ENCODE data around the gene AKR1C2.
"Not testable (repeated sequence)": the region's sequence is repeated elsewhere in the genome, so short reads cannot be mapped to it uniquely, and the experiment has no call there.

Gene AKR1C2

DNA sequence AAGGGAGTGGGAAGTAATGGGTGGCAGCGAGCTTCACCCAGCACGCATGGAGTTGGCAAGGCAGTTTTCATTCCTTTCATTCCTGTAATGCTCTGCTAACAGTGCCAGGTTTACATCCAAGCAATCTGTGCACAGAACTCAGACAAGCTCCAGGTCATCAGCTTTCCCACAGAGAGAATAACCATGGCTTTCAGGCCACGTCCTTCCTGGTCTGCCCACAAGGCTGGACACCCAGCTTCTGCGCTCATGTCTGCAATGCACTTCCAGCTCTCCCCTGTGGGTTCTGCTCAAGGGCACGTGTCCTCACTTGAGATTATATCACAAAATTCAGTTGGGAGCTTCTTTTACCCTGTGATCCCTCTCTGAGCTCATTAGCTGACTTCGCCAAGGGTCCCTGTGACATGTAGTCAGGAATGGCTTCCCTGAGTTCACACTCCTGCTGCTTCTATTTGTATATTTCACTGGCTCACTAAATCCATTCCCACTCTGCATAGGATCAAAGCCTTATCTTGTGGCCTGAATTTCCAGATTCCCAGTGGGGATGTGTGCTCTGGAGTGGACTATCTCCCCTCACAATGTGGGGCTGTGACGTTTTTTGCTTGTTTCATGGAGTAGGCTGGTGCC, 18.6 kb downstream of the AKR1C2 start:
- DNase-seq: no peak

DNA sequence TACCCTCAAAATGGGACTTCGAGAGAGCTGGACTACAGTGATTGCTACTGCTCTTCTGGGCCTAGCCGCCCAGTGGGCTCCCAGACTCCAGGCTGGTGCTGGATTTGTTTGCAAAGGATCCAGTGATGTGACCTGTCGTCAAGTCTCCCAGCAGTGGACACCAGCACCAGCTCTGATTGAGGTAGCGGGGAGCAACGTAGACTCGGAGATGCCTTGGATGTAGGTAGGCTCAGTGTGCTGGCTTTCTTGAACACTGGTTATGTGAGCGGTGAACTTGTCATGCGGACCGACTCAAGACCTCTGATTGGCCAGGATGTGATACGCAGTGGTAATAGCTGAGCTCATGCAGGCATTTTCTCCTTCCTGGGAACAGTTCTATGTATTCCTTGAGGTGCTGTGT, 19.4 kb downstream of the AKR1C2 start:
- DNase-seq: no peak

- DNase-seq: no peak
Observed at GRCh38 chr10:4983615-4984216, 19.9 kb downstream of the AKR1C2 start.

DNA sequence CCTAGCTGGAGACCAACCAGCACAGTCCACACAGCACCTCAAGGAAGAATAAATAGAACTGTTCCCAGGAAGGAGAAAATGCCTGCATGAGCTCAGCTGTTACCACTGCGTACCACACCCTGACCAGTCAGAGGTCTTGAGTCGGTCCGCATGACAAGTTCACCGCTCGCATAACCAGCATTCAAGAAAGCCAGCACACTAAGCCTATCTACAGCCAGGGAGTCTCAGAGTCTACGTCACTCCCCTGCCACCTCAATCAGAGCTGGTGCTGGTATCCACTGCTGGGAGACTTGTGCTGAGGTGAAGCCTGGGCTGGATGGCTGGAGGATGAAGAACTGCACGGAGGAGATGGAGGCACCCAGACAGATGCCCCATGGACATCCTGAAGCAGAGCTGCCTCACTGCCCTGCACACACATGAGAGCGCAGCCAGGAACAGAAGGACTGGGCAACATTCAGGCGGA, 20.9 kb downstream of the AKR1C2 start:
- no peak for DNase-seq

DNA sequence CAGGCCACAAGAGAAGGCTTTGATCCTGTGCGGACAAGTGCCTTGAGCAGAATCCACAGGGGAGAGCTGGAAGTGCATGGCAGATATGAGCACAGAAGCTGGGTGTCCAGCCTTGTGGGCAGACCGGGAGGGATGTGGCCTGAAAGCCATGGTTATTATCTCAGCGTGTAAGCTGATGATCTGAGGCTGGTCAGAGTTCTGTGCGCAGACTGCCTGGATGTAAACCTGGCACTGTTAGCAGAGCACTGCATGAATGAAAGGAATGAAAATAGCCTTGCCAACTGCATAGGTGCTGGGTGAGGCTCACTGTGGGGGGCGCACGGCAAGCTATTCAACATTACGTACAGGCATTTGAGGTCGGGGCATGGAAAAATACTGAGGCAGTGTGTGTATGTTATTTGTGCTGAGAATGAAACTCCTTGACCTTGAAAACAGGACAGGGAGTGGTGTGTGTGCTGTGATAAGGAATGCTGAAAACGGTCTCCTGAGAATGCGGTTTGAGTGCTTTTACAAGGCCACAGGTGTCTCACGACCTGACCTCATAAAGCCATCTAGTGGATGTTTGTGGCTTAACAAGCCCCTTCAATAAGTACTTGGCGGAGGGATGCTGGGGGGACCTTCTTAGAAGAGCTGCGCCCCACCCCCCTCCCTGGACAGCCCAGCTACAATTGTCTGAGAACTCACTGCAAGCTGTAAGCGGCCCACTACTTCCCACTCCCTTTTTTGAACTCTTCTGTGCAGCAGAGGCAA, 21.8 kb downstream of the AKR1C2 start:
- no peak for DNase-seq

DNA sequence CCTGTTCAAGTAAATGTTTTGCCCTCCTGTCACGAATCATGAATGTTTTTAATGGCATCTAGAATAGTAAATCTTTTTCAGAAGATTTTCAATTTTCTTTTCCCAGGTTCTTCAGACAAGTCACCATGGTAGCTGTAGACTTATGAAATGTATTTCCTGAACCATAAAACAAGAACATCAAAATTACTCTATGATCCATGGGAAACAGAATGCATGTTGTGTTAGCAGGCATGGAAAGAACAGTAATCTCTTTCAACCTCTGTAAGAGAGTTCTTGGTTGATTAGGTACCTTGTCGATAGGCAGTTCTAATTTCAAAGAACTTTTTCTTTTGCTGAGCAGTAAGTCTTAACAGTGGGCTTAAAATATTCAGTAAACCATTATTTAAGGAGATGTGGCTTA, 22.9 kb downstream of the AKR1C2 start:
- no peak for DNase-seq

DNA sequence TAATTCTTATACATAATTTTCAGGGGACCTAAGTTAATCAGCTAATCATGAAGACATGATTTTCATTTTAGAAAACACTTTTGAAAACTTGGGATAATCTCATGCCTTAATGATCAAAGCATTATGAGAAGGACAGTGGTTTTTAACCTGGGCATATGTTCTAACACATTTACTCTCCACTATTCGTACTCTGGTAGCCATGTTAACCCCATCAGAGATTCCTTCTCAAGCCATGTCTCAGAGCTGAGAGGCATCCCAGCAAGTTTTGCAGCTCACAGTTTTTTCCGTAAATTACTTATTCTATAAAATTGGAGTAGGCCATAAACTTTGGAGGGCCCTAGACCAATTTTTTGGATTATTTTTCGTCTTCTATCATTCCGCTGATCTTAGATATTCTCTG, 24.8 kb downstream of the AKR1C2 start:
- DNase-seq: no peak

DNA sequence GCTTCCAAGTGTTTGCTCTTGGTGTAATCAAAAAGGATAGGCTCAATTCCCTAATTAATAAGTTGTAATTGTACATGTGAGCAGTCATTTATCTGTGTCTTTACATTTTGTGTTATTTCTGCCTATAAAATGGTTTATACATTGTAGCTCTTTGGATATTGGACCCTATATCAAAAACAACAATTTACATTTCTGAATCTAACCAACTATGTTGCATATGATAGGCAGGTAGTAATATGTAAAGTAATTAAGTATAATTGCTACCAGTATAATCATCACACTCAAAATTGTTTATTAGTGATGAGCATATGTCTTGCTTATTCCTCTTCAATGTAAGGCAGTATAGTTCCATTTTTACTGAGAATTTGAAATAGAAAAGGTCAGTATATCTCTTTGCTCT, 26.6 kb downstream of the AKR1C2 start:
- DNase-seq: no peak

DNA sequence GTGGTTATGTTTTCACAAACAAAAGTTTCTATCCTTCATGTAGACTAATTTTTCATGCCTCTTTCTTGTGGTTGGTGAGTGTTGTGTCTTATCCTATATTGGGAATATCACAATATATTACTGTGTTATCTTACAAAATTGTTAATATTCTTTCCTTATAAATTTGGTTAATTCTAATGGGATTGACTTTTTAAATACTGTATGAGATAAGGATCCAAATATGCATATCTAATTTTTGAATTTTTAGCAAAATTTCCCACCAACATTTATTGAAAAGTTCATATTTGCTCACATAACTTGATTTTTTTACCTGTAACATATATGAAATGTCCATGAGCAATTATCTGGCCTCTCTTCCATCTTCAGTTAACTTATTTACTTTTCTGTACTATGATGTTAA, 29.3 kb downstream of the AKR1C2 start:
- not testable (repeated sequence) for DNase-seq

DNA sequence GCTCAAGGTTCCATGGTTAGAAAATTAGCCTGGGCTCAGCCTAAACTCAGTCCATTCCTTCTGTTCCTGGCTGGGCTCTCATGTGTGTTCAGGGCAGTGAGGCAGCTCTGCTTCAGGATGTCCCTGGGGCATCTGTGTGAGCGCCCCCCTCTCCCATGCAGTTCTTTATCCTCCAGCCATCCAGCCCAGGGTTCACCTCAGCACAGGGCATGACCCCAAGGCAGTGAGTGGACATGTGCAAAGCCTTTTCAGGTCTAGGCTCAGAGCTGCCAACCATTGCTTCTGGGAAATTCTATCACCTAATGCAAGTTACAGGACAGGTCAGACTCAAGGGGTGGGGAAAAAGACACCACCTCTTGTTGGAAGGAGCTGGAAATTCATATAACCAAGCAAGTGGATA, 30.4 kb downstream of the AKR1C2 start:
- DNase-seq: not testable (repeated sequence)

GRCh38 chr10:4972369-4973142, 31.1 kb downstream of the AKR1C2 start:
- not testable (repeated sequence) for DNase-seq

GRCh38 chr10:4970362-4970761, 33.3 kb downstream of the AKR1C2 start:
- not testable (repeated sequence) for DNase-seq

DNA sequence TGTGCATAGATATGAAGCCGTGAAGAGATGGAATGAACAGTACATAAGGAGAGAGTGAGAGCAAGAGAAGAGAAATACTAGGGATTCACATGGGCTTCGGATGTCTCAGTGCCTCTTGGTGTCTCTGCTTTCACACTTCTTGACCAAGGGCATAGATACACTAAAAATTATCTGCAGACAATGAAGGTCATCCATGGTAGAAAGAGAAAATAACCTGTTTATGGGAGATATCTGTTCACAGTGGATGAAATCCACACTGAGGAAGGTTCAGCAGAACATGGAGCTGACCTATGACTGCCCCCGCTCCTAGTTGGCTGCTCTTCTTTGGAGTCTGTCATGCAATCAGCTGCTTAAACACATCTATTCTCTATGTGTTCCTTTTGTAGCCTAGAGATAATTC, 34.4 kb downstream of the AKR1C2 start:
- DNase-seq: not testable (repeated sequence)

DNA sequence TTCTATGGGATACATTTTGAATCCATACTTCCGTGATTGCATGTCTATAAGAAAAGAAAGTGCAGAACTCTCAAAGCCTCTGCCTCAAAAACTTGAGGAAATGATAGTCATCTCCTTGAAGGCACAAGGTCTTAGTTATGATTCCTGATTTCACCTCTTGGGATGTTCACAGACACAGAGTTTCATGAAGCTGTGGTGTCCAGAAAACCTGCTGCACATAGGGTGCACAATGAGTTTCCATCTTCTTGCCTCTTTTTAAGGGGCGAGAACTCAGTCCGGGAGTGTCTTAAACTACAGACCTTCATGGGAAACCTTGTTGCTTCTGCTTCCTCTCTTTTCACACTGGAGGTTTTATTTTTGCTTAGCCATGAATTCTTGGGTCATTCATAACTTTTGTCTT, 36.5 kb downstream of the AKR1C2 start:
- DNase-seq: not testable (repeated sequence)

DNA sequence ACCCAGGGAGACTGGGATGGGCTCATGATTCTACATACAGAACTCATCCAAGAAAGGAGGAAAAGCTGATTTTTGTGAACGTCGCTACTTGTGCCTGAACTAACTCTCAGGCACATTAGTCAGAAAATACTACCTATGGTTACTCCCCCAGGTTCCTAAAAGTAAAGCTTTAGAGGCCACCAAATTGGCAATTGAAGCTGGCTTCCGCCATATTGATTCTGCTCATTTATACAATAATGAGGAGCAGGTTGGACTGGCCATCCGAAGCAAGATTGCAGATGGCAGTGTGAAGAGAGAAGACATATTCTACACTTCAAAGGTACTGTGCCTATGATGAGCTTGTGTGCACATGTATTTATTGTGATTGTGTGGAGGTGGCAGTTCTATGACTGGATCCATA, 37.9 kb downstream of the AKR1C2 start:
- not testable (repeated sequence) for DNase-seq

GRCh38 chr10:4963815-4964154, 39.9 kb downstream of the AKR1C2 start:
- not testable (repeated sequence) for DNase-seq

- DNase-seq: not testable (repeated sequence)
Observed at GRCh38 chr10:4962876-4963814, 40.5 kb downstream of the AKR1C2 start, which contains the start of gene AKR1C1. AKR1C1 (plus strand) TSS chr10:4963415; CDS start chr10:4963445, 30 bp downstream.

- DNase-seq: not testable (repeated sequence)
Observed at GRCh38 chr10:4962308-4962707, 41.3 kb downstream of the AKR1C2 start.

- not testable (repeated sequence) for DNase-seq
Observed at GRCh38 chr10:4961558-4961957, 42.1 kb downstream of the AKR1C2 start.

DNA sequence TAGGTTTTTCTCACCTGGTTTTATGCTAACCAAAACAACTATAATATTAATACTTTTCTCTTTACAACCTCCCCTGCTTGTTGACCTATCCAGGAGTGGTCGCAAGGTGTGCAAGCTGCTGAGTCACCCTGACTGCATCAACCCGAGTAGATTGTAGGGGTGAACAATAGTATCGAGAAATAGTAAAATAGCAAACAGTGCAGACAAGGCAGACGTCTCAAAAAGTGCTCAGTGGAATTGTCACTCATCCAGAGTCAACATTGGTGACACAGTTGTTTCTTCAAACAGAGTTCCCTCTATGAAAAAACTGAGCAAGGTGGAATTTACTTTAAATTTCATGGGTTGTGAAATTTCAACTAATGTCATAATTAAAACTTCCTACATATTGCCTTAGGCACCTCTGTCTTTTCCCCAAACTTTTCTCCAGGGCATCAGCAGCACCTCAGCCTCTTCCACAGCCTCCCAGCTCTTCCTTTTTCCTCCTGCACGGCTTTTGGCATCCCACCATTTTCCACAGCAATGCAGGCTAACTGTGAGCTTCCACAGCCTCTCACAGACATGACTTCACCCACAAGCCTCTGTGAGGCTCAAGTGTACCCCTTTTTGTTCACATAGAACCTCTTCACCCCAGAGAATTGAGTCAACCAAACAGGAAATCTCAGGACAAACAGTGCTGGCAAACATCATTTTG, 46.6 kb downstream of the AKR1C2 start:
- not testable (repeated sequence) for DNase-seq

- DNase-seq: not testable (repeated sequence)
Observed at GRCh38 chr10:4956088-4956487, 47.6 kb downstream of the AKR1C2 start.
